Measurements from ENCODE around the gene TMEM255B.
"Not testable (repeated sequence)": the region's sequence is repeated elsewhere in the genome, so short reads cannot be mapped to it uniquely, and the experiment has no call there.

TMEM255B gene

DNA sequence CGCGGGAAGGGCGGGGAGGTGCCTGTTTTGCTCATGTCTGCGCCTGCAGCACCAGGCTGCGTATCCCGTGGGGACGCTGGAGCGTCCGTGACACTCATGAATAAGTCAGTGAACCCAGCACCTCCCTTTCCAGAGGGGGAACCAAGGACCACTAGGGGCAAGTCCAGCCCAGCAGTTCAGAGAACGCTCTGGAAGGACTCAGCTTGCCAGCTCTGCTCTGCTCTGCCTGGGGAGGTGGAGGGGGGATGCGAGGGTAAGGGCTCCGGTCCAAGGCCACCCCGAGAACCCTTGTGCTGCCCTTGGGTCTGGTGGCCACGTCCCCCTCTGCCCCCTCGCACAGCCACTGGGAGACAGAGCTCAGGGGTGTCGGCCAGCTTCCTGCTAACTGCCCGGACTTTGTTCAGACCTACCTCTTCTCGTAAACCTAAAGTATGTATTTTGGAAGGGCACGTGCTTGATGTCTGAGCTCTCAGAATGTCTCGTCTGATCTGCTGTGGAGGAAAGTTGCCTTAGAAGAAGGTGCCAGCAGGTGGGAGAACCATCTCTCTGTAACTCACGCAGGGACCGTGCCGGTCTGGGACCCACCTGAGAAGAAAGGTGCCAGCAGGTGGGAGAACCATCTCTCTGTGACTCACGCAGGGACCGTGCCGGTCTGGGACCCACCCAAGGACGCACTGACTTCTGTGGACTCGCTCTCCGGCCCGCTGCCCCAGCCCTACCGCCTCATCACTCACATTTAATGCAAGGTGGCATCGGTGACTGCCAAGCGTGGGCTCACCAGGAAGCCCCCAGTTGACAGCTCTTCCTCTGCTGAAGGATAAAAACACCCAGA, 34.1 kb downstream of the TMEM255B start:
- intact Hi-C loops (cut with DNase I), result no loop called here
- peak in 7 of 42 donors; percentile 3 to 36 (median 20) for DNase-seq

DNA sequence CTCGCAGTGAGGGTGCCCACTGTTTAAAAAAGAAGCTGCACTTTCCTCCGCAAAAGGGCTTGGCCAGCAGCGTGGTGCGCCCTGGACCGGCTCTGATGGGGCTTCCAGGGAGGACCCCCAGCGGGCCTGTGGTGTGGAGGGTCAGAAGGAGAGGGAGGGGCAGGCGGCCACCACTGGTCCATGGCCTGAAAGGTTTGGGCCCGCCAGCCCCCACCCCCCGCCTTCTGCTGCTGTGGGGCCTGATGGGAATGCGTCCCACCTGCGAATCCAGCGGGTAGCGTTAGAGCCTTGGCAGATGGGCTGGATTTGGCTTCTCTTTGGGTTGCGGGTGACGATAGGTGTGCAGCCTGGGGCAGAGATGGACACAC, 34.7 kb downstream of the TMEM255B start:
- intact Hi-C loops (cut with DNase I), result no loop called here

DNA sequence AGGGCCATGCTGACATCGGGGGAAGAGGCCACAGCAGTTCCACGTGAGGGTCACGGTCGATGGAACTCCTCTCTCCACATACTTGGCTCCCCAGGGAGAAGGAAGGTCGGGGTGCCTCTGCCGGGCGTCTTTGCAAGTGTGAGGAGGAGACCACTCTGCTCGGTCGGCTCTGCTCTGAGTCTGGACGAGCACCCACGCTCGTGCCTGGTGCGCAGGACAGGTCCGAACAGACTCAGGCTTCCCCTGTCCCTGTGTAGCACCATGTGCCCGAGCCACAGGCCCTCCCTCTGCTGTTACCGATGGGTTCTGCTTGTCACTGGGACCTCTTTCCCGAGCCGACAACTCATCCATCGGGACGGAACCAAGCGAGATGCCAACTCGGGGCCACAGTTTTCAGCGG, 35.1 kb downstream of the TMEM255B start:
- intact Hi-C loops (cut with DNase I), result no loop called here
- peak in 2 of 42 donors; percentile 12 to 28 for DNase-seq

More for the DNA sequence above, 34.7 kb downstream of the TMEM255B start:
- peak in 3 of 42 donors; percentile 5 to 16 (median 16) for DNase-seq

DNA sequence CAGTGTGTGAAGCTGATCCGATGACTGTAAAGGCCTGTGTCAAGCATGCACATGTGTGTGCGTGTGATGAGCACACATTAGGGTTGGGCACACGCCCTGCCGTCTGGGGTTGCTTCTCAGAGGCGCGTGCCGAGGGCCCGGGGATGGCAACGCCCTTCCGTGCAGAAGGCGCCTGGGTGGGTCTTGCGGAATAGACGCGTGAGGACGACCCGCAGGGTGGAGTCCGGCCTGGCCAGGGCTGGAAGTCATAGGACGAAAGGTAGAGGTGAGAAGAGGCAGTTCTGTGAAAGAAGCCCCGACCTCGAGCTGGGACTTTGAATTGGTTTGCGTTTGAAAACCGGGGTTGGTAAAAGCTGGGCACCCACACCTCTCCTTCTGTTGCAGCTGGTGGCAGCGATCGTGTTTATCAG, 35.7 kb downstream of the TMEM255B start:
- peak in 2 of 42 donors; percentile 9 to 33 for DNase-seq

DNA sequence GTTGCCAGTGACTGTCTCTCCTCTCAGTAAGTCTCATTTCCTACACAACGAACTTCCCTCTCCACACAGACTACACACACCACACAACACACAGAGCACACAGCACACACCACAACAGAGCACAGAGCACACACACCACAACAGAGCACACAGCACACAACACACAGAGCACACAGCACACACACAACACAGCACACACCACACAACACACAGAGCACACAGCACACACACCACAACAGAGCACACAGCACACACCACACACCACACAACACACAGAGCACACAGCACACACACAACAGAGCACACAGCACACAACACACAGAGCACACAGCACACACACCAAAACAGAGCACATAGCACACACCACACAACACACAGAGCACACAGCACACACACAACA, 36.3 kb downstream of the TMEM255B start:
- DNase-seq; intact Hi-C loops (cut with DNase I): not testable (repeated sequence)

More for the DNA sequence above, 35.7 kb downstream of the TMEM255B start:
- intact Hi-C loops (cut with DNase I), result no loop called here

DNA sequence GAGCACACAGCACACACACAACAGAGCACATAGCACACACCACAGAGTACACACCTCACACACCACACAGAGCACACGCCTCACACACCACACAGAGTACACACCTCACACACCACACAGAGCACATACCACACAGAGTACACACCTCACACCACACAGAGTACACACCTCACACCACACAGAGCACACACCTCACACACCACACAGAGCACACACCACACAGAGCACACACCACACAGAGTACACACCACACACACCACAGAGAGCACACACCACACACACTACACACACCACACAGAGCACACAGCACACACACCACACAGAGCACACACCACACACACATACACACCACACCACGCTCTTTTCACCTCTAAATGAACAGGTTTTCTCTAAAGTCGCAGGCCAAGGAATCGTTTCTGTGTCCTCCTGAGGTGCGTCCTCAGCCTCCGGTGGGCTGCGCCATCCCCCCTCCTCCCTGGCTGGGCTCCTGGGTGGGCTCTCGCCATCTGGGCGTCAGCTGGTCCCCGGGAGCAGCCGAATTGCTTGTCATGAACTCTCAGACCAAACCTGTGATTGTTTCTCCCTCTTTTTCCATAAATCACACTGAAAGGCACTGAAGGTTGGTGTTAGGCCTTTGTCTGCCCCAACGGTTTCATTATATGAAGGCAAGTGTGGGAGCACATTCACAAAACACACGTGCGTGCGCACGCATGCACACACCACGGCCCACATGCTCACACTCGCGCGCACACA, 37.4 kb downstream of the TMEM255B start:
- intact Hi-C loops (cut with DNase I), result no loop called here
- peak in 4 of 42 donors; percentile 10 to 21 (median 12) for DNase-seq

DNA sequence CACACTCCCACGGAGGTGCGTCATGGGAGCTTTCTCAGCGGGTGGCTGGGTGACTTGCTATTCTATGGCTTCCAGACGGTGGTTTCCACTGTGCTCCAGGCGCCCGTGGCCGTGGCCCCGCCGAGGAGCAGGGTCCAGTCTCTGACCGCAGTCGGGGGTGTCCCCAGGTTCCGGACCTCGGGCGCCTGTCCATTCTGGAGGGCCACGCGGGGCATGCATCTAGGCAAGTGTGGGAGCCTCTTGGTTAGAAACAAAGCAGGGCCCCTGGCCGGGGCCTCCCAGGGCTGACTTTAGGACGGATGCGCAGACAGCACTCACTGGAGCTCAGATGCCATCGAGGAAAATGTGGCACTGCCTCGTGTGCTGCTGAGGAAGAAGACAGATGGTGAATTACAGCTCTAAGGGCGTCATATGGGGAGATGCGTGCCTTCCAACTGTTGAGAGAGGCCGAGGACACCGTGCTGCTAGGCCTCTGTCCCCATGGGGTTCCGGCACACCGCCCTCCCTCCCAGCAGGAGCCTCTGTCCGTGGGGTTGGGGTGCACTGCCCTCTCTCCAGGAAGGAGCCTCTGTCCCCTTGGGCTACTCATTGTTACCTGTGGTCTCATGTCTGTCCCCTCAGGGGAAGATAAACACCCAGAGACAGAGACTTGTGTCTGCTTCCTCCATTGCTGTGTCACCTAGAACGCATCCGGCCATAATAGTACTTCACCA, 38.1 kb downstream of the TMEM255B start:
- intact Hi-C loops (cut with DNase I), result no loop called here
- peak in 8 of 42 donors; percentile 7 to 35 (median 20) for DNase-seq

DNA sequence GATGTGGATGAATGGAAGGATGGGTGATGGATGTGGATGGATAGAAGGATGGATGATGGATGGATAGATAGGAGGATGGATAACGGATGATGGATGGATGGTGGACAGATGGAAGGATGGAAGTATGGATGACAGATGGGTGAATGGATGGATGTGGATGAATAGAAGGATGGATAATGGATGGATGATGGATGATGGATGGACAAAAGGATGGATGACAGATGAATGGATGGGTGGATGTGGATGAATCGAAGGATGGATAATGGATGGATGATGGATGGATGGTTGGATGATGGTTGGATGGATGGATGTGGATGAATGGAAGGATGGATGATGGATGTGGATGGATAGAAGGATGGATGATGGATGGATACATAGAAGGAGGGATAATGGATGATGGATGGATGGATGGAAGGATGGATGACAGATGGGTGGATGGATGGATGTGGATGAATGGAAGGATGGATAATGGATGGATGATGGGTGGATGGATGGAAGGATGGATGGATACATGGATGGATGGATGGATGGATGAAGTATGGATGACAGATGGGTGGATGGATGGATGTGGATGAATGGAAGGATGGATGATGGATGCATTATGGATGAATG, 39.3 kb downstream of the TMEM255B start:
- intact Hi-C loops (cut with DNase I), result no loop called here
- no peak for DNase-seq

DNA sequence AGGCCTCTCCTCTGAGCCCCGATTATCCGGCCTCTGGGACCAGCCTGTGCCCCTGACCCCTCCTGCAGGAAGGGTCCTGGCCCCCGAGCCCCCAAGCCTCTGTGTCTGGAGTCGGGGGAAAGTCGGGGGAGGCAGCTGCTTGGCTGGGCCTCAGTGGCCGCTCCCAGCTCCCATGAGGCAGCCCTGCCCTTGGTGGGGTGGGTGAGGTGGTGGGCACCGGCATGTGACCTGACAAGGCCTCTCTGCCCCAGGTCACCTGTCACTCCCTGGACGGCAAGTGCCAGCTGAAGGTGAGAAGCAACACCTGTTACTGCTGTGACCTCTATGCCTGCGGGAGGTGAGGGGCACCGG, 41.5 kb downstream of the TMEM255B start:
- intact Hi-C loops (cut with DNase I), result no loop called here
- DNase-seq, result peak in 1 of 42 donors; percentile 4

DNA sequence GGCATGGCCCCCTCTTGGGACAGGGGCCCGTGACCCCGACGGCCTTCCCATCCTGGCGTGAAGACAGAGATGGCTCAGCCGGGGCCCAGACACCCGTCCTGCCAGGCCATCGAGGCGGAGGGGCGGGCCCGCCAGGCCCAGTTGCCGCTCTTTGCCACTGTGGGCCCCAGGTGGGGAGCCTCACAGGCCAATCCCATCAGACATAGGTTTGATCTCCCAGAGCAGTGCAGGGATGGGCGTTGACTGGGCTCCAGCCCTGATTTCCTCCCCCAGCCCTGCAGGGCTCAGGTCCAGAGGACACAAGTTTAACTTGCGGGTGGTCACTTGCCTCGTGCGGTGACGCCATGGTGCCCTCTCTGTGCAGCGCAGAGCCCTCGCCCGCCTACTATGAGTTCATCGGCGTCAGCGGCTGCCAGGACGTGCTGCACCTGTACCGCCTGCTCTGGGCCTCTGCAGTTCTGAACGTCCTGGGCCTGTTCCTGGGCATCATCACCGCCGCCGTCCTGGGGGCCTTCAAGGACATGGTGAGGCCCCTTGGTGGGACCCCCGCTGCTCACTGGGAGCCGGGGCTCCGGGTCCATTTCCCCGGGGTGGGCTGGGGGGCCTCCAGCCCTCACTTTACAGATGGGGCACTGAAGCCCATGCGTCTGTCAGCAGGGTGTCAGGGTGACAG, 42.4 kb downstream of the TMEM255B start:
- DNase-seq, result peak in 3 of 42 donors; percentile 15 to 28 (median 26)
- intact Hi-C loops (cut with DNase I), result no loop called here

DNA sequence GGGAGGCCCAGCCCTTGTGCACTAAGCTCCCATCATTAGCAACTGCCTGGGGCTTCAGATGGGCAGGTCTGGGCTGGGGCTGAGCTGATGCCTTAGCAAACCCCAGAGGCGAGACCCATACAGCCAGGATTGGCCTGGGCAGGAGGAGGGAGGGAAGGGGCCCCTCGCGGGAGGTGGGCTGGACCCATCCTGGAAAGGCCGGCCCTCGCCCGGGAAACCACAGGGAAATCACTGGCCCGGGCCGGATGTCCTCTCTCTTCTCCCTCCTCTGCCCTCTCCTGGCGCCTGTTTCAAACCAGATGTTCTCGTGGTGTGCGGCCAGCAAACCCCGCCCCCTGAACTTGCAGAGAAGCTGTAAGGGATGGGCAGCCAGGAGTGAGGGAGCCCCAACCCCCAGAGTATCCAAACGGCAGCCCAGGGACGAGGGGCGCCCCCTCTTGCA, 43.1 kb downstream of the TMEM255B start:
- peak in 2 of 42 donors; percentile 32 to 39 for DNase-seq
- intact Hi-C loops (cut with DNase I), result no loop called here

DNA sequence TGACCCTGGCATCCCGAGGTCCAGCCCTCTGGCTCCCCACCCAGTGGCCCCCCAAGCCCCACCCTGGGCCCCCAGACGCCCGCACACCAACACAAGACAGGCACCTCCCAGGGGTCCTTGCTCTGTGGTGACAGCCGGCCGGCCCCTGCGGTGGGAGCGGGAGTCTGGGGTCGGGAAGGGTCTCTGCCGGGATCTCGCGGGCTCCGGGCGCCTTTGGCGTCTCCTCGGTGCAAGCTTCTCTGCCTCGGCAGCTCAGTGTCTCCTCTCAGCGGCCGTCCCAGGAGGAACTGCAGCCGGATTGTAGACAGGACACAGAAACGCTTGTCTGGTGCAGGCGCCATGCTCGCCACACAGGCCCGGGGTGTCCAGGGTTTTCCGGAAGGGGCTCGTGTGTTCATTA, 43.7 kb downstream of the TMEM255B start:
- DNase-seq, result peak in 2 of 42 donors; percentile 17 to 28
- intact Hi-C loops (cut with DNase I), result no loop called here

DNA sequence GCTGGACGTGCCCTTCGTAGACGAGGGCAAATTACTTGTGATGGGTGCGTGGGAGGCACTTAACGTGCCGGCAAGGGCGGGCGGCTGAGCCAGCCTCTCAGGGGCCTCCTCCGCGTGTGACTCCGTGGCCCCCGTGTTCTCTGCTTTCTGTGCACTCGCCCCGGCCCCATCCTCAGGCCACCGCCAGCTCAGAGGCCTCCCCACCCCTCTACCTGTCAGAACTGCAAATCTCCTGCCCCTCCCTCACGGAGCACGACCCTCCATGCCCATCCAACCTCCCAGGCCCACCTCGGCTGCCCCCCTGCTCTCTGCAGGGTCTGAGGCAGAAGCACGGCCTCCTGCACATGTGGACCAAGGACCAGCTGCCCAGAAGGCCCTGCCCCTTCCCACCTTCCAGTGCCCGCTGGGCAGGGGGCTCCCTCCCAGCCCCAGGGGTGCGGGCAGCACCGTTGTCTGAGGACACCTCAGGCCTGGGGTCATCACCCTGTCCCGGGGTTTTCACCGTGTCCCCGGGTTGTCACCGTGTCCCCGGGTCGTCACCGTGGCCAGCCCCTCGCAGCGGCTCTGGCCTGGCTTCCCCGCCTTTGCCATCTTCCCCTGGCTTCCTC, 44.5 kb downstream of the TMEM255B start:
- intact Hi-C loops (cut with DNase I), result no loop called here
- DNase-seq, result peak in 2 of 42 donors; percentile 11 to 31

DNA sequence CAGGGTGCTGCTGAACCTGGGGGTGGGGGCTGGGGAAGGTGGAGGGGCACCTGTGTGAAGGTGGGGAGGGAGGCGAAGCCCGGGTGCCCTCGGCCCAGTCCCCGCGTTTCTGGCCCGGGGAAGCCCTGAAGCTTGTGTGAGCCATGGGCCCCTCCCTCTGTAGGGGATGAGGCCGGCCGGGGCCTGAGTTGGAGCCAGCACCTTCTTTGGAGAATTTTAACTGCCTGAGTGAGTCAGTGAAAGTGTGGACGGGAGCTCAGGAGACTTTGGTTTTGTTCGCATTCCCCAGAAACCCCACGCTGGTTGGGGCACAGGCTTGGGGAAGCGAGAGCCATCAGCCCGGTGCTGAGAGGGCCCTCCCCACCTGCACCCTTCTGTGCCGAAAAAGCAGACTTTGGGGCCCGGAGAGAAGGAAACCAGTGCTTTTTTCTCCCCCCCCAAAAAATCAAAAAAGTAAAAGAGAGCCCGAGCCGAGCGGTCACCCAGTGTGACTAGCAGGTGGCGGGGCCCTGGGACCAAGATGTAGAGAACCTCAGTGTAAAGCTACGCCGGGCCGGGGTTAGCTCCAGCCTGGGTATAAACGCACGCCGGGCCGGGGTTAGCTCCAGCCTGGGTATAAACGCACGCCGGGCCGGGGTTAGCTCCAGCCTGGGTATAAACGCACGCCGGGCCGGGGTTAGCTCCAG, 45.1 kb downstream of the TMEM255B start:
- intact Hi-C loops (cut with DNase I), result no loop called here
- peak in 3 of 42 donors; percentile 10 to 12 (median 11) for DNase-seq

DNA sequence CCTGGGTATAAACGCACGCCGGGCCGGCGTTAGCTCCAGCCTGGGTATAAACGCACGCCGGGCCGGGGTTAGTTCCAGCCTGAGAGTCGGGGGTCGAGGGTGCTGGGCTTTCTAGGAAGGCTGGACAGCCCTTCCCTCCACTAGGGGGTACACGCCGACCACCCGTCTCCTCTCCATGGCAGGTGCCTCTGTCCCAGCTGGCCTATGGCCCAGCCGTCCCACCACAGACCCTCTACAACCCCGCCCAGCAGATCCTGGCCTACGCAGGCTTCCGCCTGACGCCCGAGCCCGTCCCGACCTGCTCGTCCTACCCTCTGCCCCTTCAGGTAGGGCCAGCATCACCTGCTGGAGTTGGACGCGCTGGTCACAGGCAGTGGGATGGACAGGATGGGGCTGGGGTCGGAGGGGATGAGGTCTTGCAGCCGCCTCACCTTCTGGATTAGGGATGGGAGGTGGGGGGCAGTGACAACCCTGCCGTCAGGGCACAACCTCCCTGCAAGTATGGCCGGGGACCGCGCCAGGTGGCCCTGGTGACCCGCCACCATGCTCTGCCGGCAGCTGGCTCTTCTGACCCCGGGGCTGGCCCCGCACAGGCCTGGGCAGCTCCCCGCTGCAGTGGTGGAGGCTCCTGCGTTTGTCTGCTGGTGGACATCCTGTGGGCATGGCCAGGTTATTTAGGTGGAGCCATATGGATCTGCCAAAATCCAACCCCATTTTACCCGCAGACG, 45.8 kb downstream of the TMEM255B start:
- peak in 2 of 42 donors; percentile 9 to 10 for DNase-seq
- intact Hi-C loops (cut with DNase I), result no loop called here

DNA sequence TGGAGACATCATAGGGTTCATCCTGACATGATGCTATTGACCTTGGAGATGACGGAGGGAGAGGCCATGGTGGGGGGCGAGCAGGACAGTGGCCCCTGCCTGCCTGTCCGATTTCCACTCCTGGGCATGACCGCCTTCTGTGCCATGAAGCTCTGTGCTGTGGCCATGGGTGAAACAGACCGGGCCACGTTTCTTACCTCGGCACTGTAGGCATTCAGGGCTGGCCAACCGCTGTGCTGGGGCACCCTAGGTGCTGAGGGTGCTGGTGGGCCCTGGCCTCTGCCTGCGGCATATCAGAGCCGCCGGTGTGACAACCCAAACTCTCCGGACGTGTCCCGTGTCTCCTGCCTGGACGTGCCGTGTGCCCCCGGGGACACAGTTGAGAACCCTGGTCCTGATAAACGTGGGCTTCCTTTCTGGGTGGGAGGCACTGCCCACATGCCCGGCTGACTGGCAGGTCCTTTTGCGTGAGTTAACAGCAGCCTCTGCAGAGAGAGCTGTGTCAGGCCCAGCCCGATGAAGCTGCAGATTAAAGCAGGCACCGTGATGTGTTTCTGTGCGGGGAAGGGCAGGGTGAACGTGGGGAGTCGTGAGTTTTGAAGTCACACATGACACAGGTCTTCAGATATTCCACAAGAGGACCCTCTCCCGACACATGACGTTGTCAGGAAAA, 46.5 kb downstream of the TMEM255B start:
- DNase-seq, result no peak
- intact Hi-C loops (cut with DNase I), result no loop called here
